Measurements from ENCODE around the gene FMN1. TPM values are rescaled to one million over a fixed set of nuclear protein-coding genes. Genes with fewer than 3 reads are reported as not detected.

The FMN1 gene
- total and polyA plus RNA-seq, 10 of the 15 experiments (the other 5 are each of a cell fraction or from before 2014, with no cell fraction given), result 0.05 to 0.16 (median 0.08) TPM; not detected in 4

DNA sequence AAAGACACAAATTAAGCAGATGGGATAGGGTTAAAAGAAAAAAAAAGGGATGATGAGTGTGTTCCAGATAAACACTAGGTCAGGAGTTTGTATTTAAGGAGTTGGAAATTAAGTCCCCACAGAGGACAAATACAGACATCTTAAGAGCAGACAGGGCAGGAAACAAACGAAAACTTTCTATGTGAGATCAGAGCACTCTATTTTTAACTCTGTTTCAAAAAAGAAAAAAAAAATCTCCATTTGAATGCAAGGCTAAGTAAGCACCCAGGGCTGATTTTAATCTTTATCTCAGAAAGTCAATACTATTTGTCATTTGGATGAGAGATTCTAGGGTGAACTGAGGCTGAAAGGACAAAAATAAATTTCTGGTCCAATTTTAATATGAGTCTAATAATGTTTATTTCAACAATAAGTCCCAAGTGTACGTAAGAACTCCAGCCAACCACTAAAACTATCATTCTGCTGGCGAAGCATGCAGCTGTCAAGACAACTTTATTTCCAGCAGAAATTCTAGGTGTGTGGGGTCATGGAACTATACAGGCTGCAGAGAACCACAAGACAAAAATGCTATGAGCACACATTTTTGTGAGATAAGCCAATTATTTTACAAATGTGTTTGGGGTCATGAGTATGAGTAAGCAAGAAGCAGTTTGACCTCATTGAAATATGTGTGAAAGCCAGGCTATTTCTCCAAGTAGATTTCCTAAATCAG is 186.1 kb downstream of the FMN1 start (continued):
- TF ChIP-seq FOXK2 (IDR thresholded peaks at IDR 0.05) (no peak), CHD1 (IDR thresholded peaks at IDR 0.05; ENCODE audit: low read depth, low read length) (no peak), YY1 (IDR thresholded peaks at IDR 0.05; ENCODE audit: low read depth, low read length) (no peak), JUND (IDR thresholded peaks at IDR 0.05; ENCODE audit: low read depth, low read length) (no peak), PAX5 (IDR thresholded peaks at IDR 0.05; ENCODE audit: borderline replicate concordance, low read depth, low read length) (no peak), POLR2A (IDR thresholded peaks at IDR 0.05; ENCODE audit: low read depth, low read length) (no peak), ZBED1 (IDR thresholded peaks at IDR 0.05; ENCODE audit: borderline replicate concordance) (no peak)
- TF ChIP-seq, protein P1, sequence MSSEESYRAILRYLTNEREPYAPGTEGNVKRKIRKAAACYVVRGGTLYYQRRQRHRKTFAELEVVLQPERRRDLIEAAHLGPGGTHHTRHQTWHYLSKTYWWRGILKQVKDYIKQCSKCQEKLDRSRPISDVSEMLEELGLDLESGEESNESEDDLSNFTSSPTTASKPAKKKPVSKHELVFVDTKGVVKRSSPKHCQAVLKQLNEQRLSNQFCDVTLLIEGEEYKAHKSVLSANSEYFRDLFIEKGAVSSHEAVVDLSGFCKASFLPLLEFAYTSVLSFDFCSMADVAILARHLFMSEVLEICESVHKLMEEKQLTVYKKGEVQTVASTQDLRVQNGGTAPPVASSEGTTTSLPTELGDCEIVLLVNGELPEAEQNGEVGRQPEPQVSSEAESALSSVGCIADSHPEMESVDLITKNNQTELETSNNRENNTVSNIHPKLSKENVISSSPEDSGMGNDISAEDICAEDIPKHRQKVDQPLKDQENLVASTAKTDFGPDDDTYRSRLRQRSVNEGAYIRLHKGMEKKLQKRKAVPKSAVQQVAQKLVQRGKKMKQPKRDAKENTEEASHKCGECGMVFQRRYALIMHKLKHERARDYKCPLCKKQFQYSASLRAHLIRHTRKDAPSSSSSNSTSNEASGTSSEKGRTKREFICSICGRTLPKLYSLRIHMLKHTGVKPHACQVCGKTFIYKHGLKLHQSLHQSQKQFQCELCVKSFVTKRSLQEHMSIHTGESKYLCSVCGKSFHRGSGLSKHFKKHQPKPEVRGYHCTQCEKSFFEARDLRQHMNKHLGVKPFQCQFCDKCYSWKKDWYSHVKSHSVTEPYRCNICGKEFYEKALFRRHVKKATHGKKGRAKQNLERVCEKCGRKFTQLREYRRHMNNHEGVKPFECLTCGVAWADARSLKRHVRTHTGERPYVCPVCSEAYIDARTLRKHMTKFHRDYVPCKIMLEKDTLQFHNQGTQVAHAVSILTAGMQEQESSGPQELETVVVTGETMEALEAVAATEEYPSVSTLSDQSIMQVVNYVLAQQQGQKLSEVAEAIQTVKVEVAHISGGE (CRISPR knock-in tag; IDR thresholded peaks at IDR 0.05), result no peak
- TF ChIP-seq, protein P2, sequence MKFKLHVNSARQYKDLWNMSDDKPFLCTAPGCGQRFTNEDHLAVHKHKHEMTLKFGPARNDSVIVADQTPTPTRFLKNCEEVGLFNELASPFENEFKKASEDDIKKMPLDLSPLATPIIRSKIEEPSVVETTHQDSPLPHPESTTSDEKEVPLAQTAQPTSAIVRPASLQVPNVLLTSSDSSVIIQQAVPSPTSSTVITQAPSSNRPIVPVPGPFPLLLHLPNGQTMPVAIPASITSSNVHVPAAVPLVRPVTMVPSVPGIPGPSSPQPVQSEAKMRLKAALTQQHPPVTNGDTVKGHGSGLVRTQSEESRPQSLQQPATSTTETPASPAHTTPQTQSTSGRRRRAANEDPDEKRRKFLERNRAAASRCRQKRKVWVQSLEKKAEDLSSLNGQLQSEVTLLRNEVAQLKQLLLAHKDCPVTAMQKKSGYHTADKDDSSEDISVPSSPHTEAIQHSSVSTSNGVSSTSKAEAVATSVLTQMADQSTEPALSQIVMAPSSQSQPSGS (IDR thresholded peaks at IDR 0.05; ENCODE audit: low read length), result no peak

Measured in GM12878 (cell line).